Body of pancreas (tissue), 4 donors: ENCODE measurements around the gene ZNF254.

Experiments
- CTCF ChIP-seq, 7 experiments: fragments of 450-650 bp in 4 of 7; fragments of 200-600 bp in 3 of 7; sonication (generic) in 3 of 7; IDR thresholded peaks; one replicate each; pipeline ENCODE4 v1.5.1; 2016 to 2019; ENCODE audit warnings: antibody characterized with exemption in 7 of 7
- POLR2A ChIP-seq, 3 donors: fragments of 450-650 bp; IDR thresholded peaks; one replicate each; pipeline ENCODE4 v1.6.1; 2016; ENCODE audit warnings: antibody characterized with exemption in 3 of 3, mild to moderate bottlenecking in 2 of 3

DNA sequence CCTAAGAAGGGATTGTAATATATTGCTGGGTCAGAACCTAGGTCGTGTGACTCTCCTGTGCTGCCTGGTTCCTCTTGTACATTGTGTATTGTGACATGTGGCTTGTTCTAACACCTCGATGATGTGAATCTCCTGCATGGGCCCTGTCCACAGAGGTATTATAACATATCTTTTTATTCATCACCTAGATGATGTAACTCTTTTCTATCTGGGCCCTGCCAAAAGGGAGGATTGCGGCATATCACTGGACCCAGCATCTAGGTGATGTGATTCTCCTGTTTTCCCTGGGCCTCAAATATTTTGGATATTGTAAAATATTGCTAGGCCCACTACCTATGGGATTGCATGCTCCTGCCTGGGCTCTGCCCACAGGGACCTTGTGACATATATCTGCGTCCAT lies 33.4 kb upstream of the ZNF254 start:
- no peak for TF ChIP-seq CTCF (IDR thresholded peaks at IDR 0.05)
- no peak for TF ChIP-seq POLR2A (IDR thresholded peaks at IDR 0.05)
